ENCODE results near the gene PFKFB1. TPM values are rescaled to one million over a fixed set of nuclear protein-coding genes. Genes with fewer than 3 reads are reported as not detected.

Gene PFKFB1
- total RNA-seq, 4 donors from 2014 or later: 0.49 to 1.9 (median 0.64) TPM; not detected in 1

- Histone ChIP-seq H3K27me3 (no peaks in the 10 kb centered on the region), H3K36me3 (no peaks in the 10 kb centered on the region), H3K4me3 (no peak overlapping the region), H3K4me1 (peaks cover 6% of the 10 kb centered on the region), H3K27ac (no peak overlapping the region), H3K9me3 (no peaks in the 10 kb centered on the region)
- no peak for TF ChIP-seq POLR2AphosphoS5 (IDR thresholded peaks at IDR 0.05)
- TF ChIP-seq EP300 (IDR thresholded peaks at IDR 0.05): no peak
- no peak for TF ChIP-seq CTCF (IDR thresholded peaks at IDR 0.05)
- no peak for TF ChIP-seq POLR2A (IDR thresholded peaks at IDR 0.05)
- 80% methylated on average over 5 of the region's 7 CpGs for WGBS
- no peak for DNase-seq (ENCODE audit: low spot score in 2 of 2)
Observed at GRCh38 chrX:54923376-54923775, 70.6 kb downstream of the PFKFB1 start.

DNA sequence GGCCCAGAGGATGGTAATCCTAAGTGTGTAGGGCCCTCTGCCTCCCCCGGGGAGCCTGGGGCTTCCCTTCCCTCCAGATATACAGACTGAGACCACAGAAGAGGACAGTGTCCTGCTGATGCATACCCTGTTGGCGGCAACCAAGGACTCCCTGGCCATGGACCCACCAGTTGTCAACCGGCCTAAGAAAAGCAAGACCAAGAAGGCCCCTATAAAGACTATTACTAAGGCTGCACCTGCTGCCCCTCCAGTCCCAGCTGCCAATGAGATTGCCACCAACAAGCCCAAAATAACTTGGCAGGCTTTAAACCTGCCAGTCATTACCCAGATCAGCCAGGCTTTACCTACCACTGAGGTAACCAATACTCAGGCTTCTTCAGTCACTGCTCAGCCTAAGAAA, 71.4 kb downstream of the PFKFB1 start:
- H3K36me3 ChIP-seq: no peaks in the 10 kb centered on the region
- WGBS: 80% methylated on average over 1 of the region's 3 CpGs
- TF ChIP-seq CTCF (IDR thresholded peaks at IDR 0.05) (no peak), POLR2A (IDR thresholded peaks at IDR 0.05) (no peak), POLR2AphosphoS5 (IDR thresholded peaks at IDR 0.05) (no peak), EP300 (IDR thresholded peaks at IDR 0.05) (no peak)

DNA sequence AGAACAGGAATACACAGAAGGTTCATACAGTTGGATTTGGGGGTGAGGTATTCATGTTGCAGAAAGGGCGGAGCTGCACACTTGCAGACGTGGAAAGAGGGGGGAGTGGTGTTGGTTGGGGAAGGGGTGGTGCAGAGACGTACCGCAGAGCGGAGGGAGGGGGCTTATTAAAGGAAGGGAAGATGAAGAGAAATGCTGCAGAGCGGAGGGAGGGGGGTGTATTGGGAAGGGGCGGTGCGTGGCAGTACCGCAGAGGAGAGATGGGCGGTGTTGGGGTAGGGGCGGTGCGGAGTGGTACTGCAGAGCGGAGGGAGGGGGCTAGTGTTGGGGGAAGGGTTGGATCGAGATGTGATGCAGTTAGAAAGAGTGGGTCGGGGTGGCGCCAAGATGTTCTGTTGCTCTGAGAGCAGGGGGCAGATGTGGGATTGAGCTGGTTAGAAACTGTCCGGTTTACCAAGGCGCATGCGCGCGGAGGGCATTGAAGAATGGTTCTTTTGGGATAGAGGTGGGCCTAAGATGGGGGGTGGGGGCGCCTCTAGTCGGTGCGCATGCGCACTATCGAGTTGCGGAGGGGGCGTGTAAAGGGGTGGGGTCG, 72.5 kb downstream of the PFKFB1 start:
- TF ChIP-seq EP300 (IDR thresholded peaks at IDR 0.05) (no peak), CTCF (IDR thresholded peaks at IDR 0.05) (no peak), POLR2A (IDR thresholded peaks at IDR 0.05) (no peak), POLR2AphosphoS5 (IDR thresholded peaks at IDR 0.05) (no peak)
- H3K27me3 ChIP-seq: no peaks in the 10 kb centered on the region
- H3K9me3 ChIP-seq: no peaks in the 10 kb centered on the region
- H3K4me3 ChIP-seq: peak overlapping the region; percentile 51
- H3K27ac ChIP-seq: no peak overlapping the region
- no peaks in the 10 kb centered on the region for H3K36me3 ChIP-seq
- peaks cover 6% of the 10 kb centered on the region for H3K4me1 ChIP-seq
- no peak for DNase-seq (ENCODE audit: low spot score in 2 of 2)
- 45% methylated on average over 29 of the region's 29 CpGs for WGBS

More for the DNA sequence above, 71.4 kb downstream of the PFKFB1 start:
- Histone ChIP-seq H3K9me3 (no peaks in the 10 kb centered on the region), H3K27me3 (no peaks in the 10 kb centered on the region), H3K27ac (no peak overlapping the region), H3K4me3 (no peak overlapping the region), H3K4me1 (peaks cover 6% of the 10 kb centered on the region)
- no peak for DNase-seq (ENCODE audit: low spot score in 2 of 2)

GRCh38 chrX:54920610-54921426, 73.2 kb downstream of the PFKFB1 start, which contains the start of gene TRO:
TSS of gene TRO (plus strand) at chrX:54920824. CDS start at chrX:54922247, 1,423 bp downstream.
- TF ChIP-seq POLR2A (IDR thresholded peaks at IDR 0.05): no peak
- no peak for TF ChIP-seq CTCF (IDR thresholded peaks at IDR 0.05)
- no peak for TF ChIP-seq POLR2AphosphoS5 (IDR thresholded peaks at IDR 0.05)
- no peak for TF ChIP-seq EP300 (IDR thresholded peaks at IDR 0.05)
- no peak for DNase-seq (ENCODE audit: low spot score in 2 of 2)
- H3K27ac ChIP-seq: no peak within 1 kb of the TSS

DNA sequence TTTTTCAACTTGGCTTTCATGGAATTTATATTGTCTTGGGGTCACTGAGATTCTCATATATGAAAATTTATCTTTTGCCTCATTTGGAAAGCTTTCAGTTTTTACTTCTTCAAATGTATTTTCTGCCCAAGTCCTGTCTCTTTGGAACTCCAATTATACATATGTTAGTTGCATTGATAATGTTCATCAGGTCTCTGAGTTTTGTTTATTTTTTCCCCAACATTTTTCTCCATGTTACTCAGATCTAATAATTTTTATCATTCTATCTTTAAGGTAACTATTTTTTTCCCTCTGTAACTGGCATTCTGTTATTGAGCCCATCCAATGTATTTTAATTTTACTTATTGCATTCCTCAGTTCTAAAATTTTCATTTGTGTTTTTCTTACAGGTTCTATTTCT, 84.0 kb downstream of the PFKFB1 start:
- Histone ChIP-seq H3K27ac (no peak overlapping the region), H3K9me3 (no peaks in the 10 kb centered on the region), H3K36me3 (no peaks in the 10 kb centered on the region), H3K4me1 (no peaks in the 10 kb centered on the region), H3K27me3 (no peaks in the 10 kb centered on the region), H3K4me3 (no peak overlapping the region)
- no peak for DNase-seq (ENCODE audit: low spot score in 2 of 2)
- TF ChIP-seq EP300 (IDR thresholded peaks at IDR 0.05): no peak
- TF ChIP-seq POLR2AphosphoS5 (IDR thresholded peaks at IDR 0.05): no peak
- TF ChIP-seq POLR2A (IDR thresholded peaks at IDR 0.05): no peak
- TF ChIP-seq CTCF (IDR thresholded peaks at IDR 0.05): no peak

More at GRCh38 chrX:54920610-54921426, 73.2 kb downstream of the PFKFB1 start, which contains the start of gene TRO:
- Histone ChIP-seq H3K27me3 (no peaks in the 10 kb centered on the region), H3K9me3 (no peaks in the 10 kb centered on the region), H3K4me1 (peaks cover 6% of the 10 kb centered on the region), H3K4me3 (peak within 1 kb of the TSS; percentile 51), H3K36me3 (no peaks in the 10 kb centered on the region)
- 31% methylated on average over 29 of the region's 29 CpGs for whole genome bisulfite sequencing
